CD4-positive, alpha-beta T cell (primary cell): ENCODE results near the gene TBCD. TPM values are rescaled to one million over a fixed set of nuclear protein-coding genes. Genes with fewer than 3 reads are reported as not detected.

ENCODE experiments used
- ATAC-seq: fragments of 200-7000 bp; cut with Tn5 transposase; one replicate; pipeline ENCODE4 v1.10.0; 2022; ENCODE audit warnings: mild to moderate bottlenecking; ENCODE audit not compliant: poor library complexity
- CTCF ChIA-PET: fragments of 350-600 bp; sonication (Branson Sonifier 250); formaldehyde crosslinking; loops from one replicate; lab custom pipeline; 2021; ENCODE audit warnings: antibody characterized with exemption, inconsistent platforms; lab: Charles Lee
- POLR2A ChIA-PET: fragments of 350-600 bp; sonication (Branson Sonifier 250); formaldehyde crosslinking; loops from one replicate; lab custom pipeline; 2021; ENCODE audit warnings: antibody characterized with exemption, inconsistent platforms; lab: Charles Lee
- DNase-seq, 14 experiments: peaks; one replicate each; pipeline ENCODE4 v3.0.0-alpha.2; 2013 to 2020; ENCODE audit warnings: mixed read lengths in 2 of 14
- H3K27ac ChIP-seq, 2 donors: one replicate each; pipeline versions ENCODE4 v1.5.1 to v1.7.0; 2013; ENCODE audit warnings: low read length in 2 of 2, low read depth in 1 of 2, mild to moderate bottlenecking in 1 of 2
- H3K27me3 ChIP-seq, 2 experiments: 1 replicate in 1 of 2; 2 replicates in 1 of 2; pipeline versions ENCODE4 v1.6.1 to v1.7.0; 2013; ENCODE audit warnings: low read length in 2 of 2, control low read depth in 1 of 2, mild to moderate bottlenecking in 1 of 2, moderate library complexity in 1 of 2; ENCODE audit not compliant: insufficient read depth in 2 of 2, control insufficient read depth in 1 of 2
- H3K36me3 ChIP-seq: one replicate; pipeline ENCODE4 v1.6.1; 2013; ENCODE audit warnings: low read length, control low read depth; ENCODE audit not compliant: insufficient read depth
- H3K4me1 ChIP-seq: one replicate; pipeline ENCODE4 v1.6.1; 2013; ENCODE audit warnings: low read length, control low read depth; ENCODE audit not compliant: insufficient read depth
- H3K4me3 ChIP-seq: one replicate; pipeline ENCODE4 v1.5.1; 2013; ENCODE audit warnings: mild to moderate bottlenecking, low read length, moderate library complexity
- H3K9me3 ChIP-seq, 2 experiments: 1 replicate in 1 of 2; 2 replicates in 1 of 2; pipeline versions ENCODE4 v1.6.1 to v1.7.0; 2013; ENCODE audit warnings: low read length in 2 of 2, mild to moderate bottlenecking in 2 of 2, control low read depth in 1 of 2, moderate library complexity in 1 of 2; ENCODE audit not compliant: control insufficient read depth in 1 of 2, insufficient read depth in 1 of 2
- H3K27ac Mint-ChIP-seq: one replicate; pipeline ENCODE4 v1.8.0; 2020; ENCODE audit warnings: mixed read lengths
- H3K27me3 Mint-ChIP-seq: one replicate; pipeline ENCODE4 v1.8.0; 2021; ENCODE audit warnings: mixed read lengths
- H3K36me3 Mint-ChIP-seq: one replicate; pipeline ENCODE4 v1.8.0; 2021; ENCODE audit warnings: low read depth, mixed read lengths
- H3K4me1 Mint-ChIP-seq: one replicate; pipeline ENCODE4 v1.8.0; 2021; ENCODE audit warnings: low read depth, mixed read lengths
- H3K4me3 Mint-ChIP-seq: one replicate; pipeline ENCODE4 v1.8.0; 2020; ENCODE audit warnings: mild to moderate bottlenecking, mixed read lengths
- H3K9me3 Mint-ChIP-seq: one replicate; pipeline ENCODE4 v1.8.0; 2020; ENCODE audit warnings: mixed read lengths
- intact Hi-C, 2 experiments: fragments of 100-400 bp; cut with DNase I in 1 of 2; cut with micrococcal nuclease in 1 of 2; formaldehyde crosslinking; loops; one replicate each; pipeline versions ENCODE4 v1.15.1 to v1.9.0; 2023 to 2025; cut with DNase I, micrococcal nuclease
- total RNA-seq, 174 experiments: library from RNA in 2 of 174; stranded (reverse) in 2 of 174; gene quantifications; one replicate each; pipeline ENCODE4 v1.2.3 and lab custom pipeline; 2021 to 2026
- TF ChIP-seq, protein P1 (sequence below): fragments of 200-600 bp; IDR thresholded peaks from one replicate; pipeline ENCODE4 v1.8.0; 2022; ENCODE audit warnings: antibody characterized with exemption, mild to moderate bottlenecking

TBCD gene
- total RNA-seq, 2 experiments from 2014 or later: 74.6 to 80.3 TPM

DNA sequence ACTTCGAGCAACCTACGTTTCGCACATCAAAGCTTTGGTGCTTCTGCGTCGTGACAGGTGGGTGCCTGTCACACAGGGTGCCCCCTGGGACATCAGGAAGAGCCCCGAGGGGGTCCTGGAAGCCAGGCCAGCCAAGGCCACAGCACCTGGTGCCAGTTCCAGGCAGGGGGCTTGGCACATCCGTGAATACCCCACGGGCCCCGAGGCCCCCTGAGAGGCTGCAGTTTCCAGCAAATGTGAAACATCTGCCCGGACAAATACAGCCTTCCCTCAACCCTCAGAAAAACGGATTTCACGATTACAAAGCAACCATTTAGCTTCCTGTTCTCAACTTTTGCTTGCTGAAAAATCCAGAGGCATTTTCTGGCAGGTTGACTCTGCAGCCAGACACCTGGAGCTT lies 218.2 kb downstream of the TBCD start:
- TF ChIP-seq, protein P1, sequence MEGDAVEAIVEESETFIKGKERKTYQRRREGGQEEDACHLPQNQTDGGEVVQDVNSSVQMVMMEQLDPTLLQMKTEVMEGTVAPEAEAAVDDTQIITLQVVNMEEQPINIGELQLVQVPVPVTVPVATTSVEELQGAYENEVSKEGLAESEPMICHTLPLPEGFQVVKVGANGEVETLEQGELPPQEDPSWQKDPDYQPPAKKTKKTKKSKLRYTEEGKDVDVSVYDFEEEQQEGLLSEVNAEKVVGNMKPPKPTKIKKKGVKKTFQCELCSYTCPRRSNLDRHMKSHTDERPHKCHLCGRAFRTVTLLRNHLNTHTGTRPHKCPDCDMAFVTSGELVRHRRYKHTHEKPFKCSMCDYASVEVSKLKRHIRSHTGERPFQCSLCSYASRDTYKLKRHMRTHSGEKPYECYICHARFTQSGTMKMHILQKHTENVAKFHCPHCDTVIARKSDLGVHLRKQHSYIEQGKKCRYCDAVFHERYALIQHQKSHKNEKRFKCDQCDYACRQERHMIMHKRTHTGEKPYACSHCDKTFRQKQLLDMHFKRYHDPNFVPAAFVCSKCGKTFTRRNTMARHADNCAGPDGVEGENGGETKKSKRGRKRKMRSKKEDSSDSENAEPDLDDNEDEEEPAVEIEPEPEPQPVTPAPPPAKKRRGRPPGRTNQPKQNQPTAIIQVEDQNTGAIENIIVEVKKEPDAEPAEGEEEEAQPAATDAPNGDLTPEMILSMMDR: no peak
- Mint-ChIP-seq H3K27ac (no peak overlapping the region), H3K27me3 (no peaks in the 10 kb centered on the region), H3K9me3 (no peaks in the 10 kb centered on the region), H3K4me3 (no peak overlapping the region), H3K36me3 (no peaks in the 10 kb centered on the region), H3K4me1 (peaks cover 6% of the 10 kb centered on the region)
- no peak overlapping the region for H3K4me3 ChIP-seq
- ATAC-seq: no peak
- POLR2A ChIA-PET: interaction anchor here (0.6 to 1.6 kb wide), 3 partner anchors 9 to 769 kb away, joined by 3 to 4 read pairs (median 4); no protein-coding TSS in a partner anchor
- CTCF ChIA-PET: no interaction called here
- H3K27ac ChIP-seq: no peak overlapping the region
- no peaks in the 10 kb centered on the region for H3K36me3 ChIP-seq
- no peak for DNase-seq
- no peaks in the 10 kb centered on the region for H3K9me3 ChIP-seq
- intact Hi-C loops: no loop called here
- H3K4me1 ChIP-seq: no peaks in the 10 kb centered on the region
- H3K27me3 ChIP-seq: no peaks in the 10 kb centered on the region

DNA sequence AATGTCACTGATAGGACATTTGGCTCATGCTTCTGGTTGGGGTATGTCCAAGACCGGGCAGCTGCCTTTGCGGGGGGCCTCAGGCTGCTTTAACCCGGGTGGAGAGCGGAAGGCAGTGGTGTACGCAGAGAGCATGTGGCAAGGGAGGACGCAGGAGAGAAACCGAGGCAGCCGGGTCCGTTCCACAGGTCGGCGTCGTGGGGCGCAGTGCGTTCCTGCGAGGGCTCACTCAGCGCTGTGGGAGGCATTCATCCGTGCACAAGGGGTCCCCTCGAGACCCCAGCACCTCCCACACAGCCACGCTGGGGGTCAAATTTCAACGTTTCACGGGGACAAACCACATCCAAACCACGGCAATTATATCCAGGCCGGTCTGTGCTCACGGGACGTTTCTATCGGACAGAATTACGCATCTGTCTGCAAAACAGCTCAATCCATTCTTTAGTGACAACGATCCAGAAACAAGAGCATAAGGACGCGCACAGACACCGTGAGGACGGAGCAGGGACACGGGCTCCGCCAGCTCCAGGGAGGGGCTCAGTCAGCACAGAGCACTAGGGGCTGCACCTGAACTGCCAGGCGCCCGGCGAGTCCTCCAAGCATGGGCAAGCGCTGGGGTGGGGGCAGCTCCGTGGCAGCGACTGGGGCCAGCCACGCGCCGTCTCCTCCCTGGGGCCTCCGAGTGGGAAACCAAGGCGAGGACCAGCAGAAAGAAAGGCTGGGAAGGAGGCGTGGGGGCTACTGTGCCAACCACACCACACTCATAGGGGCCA lies 219.1 kb downstream of the TBCD start:
- intact Hi-C loops: no loop called here
- no peak overlapping the region for H3K4me3 Mint-ChIP-seq
- ATAC-seq: no peak
- H3K36me3 Mint-ChIP-seq: no peaks in the 10 kb centered on the region
- Histone ChIP-seq H3K4me1 (no peaks in the 10 kb centered on the region), H3K27me3 (no peaks in the 10 kb centered on the region), H3K36me3 (no peaks in the 10 kb centered on the region), H3K27ac (no peak overlapping the region), H3K9me3 (no peaks in the 10 kb centered on the region), H3K4me3 (no peak overlapping the region)
- CTCF ChIA-PET: no interaction called here
- peaks cover 6% of the 10 kb centered on the region for H3K4me1 Mint-ChIP-seq
- POLR2A ChIA-PET: interaction anchor here (1.1 to 1.6 kb wide), 2 partner anchors 8 to 80 kb away, joined by 4 read pairs; no protein-coding TSS in a partner anchor
- no peaks in the 10 kb centered on the region for H3K9me3 Mint-ChIP-seq
- H3K27ac Mint-ChIP-seq: no peak overlapping the region
- no peak for DNase-seq
- no peaks in the 10 kb centered on the region for H3K27me3 Mint-ChIP-seq
- TF ChIP-seq, protein P1: no peak

DNA sequence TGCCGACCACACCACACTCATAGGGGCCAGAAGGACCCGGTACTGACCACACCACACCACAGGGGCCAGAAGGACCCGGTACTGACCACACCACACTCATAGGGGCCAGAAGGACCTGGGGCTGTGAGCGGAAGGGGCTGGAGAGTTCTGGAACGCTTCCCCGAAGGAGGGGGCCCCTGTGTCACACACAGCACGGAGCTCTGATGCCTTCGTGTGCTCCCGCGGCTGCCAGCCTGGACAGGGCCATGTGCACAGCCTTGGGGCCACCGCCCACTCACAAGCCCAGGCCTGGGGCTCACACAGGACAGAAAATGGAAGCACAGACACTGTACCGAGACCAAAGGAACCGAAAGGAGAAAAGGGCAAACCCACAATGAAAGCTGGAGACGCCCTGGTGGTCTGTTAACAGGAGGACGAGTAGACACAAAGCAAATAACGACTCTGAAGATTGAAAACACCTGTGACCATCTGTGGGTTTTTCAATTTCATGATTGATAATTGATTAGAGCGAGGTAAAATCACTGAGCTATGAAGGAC lies 221.0 kb downstream of the TBCD start:
- peaks cover 6% of the 10 kb centered on the region for H3K4me1 Mint-ChIP-seq
- no peak overlapping the region for H3K27ac Mint-ChIP-seq
- ChIA-PET CTCF (no interaction called here), POLR2A (no interaction called here)
- no peaks in the 10 kb centered on the region for H3K27me3 Mint-ChIP-seq
- ATAC-seq (no peak), DNase-seq (no peak)
- Histone ChIP-seq H3K9me3 (no peaks in the 10 kb centered on the region), H3K36me3 (no peaks in the 10 kb centered on the region), H3K4me1 (peaks cover 2% of the 10 kb centered on the region), H3K27ac (no peak overlapping the region), H3K4me3 (no peak overlapping the region), H3K27me3 (no peaks in the 10 kb centered on the region)
- intact Hi-C loops: no loop called here
- TF ChIP-seq, protein P1: no peak
- H3K4me3 Mint-ChIP-seq: no peak overlapping the region
- H3K9me3 Mint-ChIP-seq: no peaks in the 10 kb centered on the region
- no peaks in the 10 kb centered on the region for H3K36me3 Mint-ChIP-seq
